A549 (cell line): ENCODE data around the gene LTF. TPM values are rescaled to one million over a fixed set of nuclear protein-coding genes. Genes with fewer than 3 reads are reported as not detected.

Source experiments
- ATAC-seq, 2 experiments: fragments of 200-7000 bp in 1 of 2; fragments of >200 bp in 1 of 2; cut with Nextera tagmentation in 1 of 2; cut with Tn5 transposase in 1 of 2; 3 replicates each; pipeline versions ENCODE4 v1.8.0 to v1.9.1; 2018 to 2020; ENCODE audit warnings: mild to moderate bottlenecking in 1 of 2, moderate library complexity in 1 of 2
- CTCF ChIA-PET: fragments of 300-600 bp; sonication (Branson Sonifier 250); formaldehyde crosslinking; extraction: SDS; loops from one replicate; lab custom pipeline; 2021; ENCODE audit warnings: antibody characterized with exemption, inconsistent platforms; lab: Yijun Ruan, JAX
- POLR2A ChIA-PET: fragments of 350-600 bp; formaldehyde crosslinking; extraction: SDS; loops from one replicate; lab custom pipeline; 2021; ENCODE audit warnings: antibody characterized with exemption, inconsistent platforms; lab: Yijun Ruan, JAX
- DNase-seq, 2 experiments: peaks; one replicate each; pipeline versions ENCODE4 v3.0.0 to v3.0.0-alpha.2; 2011 to 2016; ENCODE audit warnings: low read depth in 1 of 2, low spot score in 1 of 2
- FAIRE-seq: peaks from 2 replicates; lab custom pipeline; 2011; peaks lifted over from hg19 to GRCh38; lab: Jason Lieb, UNC
- H3K27ac ChIP-seq, 2 experiments: fragments of >200 bp; sonication (Bioruptor Twin); formaldehyde crosslinking; 3 replicates each; pipeline ENCODE4 v1.5.1; 2016 to 2017
- H3K4me1 ChIP-seq: fragments of >200 bp; sonication (Bioruptor Twin); formaldehyde crosslinking; 3 replicates; pipeline ENCODE4 v1.6.1; 2016
- H3K4me2 ChIP-seq: fragments of >200 bp; sonication (Bioruptor Twin); formaldehyde crosslinking; 3 replicates; pipeline ENCODE4 v1.6.1; 2016
- H3K4me3 ChIP-seq: fragments of >200 bp; sonication (Bioruptor Twin); formaldehyde crosslinking; 3 replicates; pipeline ENCODE4 v1.5.1; 2016
- H3K9me3 ChIP-seq: fragments of >200 bp; sonication (Bioruptor Twin); formaldehyde crosslinking; 3 replicates; pipeline ENCODE4 v1.6.1; 2016
- CBX8 ChIP-seq: fragments of 200-600 bp; sonication (generic); IDR thresholded peaks from 2 replicates; pipeline ENCODE4 v1.6.1; 2016
- EP300 ChIP-seq, 2 experiments: fragments of >200 bp; sonication (Bioruptor Twin); formaldehyde crosslinking; IDR thresholded peaks; 2 replicates in 1 of 2; 3 replicates in 1 of 2; pipeline ENCODE4 v1.6.1; 2016 to 2017
- FOSB ChIP-seq: fragments of 250-450 bp; sonication (Bioruptor Pico); IDR thresholded peaks from 2 replicates; pipeline ENCODE4 v1.5.0; 2020; ENCODE audit warnings: mild to moderate bottlenecking, moderate library complexity
- FOSL2 ChIP-seq, 2 experiments: fragments of 450-650 bp in 1 of 2; fragments of >200 bp in 1 of 2; sonication (Bioruptor Twin) in 1 of 2; formaldehyde crosslinking; IDR thresholded peaks; 2 replicates each; pipeline versions ENCODE4 v1.5.0 to v1.6.1; 2016 to 2020; ENCODE audit warnings: mild to moderate bottlenecking in 1 of 2, moderate library complexity in 1 of 2
- HDAC2 ChIP-seq: fragments of 200-600 bp; sonication (generic); IDR thresholded peaks from 2 replicates; pipeline ENCODE4 v1.6.1; 2016
- HEYL ChIP-seq: fragments of 250-450 bp; sonication (Bioruptor Pico); IDR thresholded peaks from 2 replicates; pipeline ENCODE4 v1.8.0; 2021; ENCODE audit warnings: mild to moderate bottlenecking, moderate library complexity
- HOXA7 ChIP-seq: fragments of 250-450 bp; sonication (Bioruptor Pico); IDR thresholded peaks from 2 replicates; pipeline ENCODE4 v1.5.0; 2020; ENCODE audit warnings: mild to moderate bottlenecking, moderate library complexity
- HOXB13 ChIP-seq: fragments of 250-450 bp; sonication (Bioruptor Pico); IDR thresholded peaks from 2 replicates; pipeline ENCODE4 v1.5.0; 2020; ENCODE audit warnings: low read depth, mild to moderate bottlenecking, moderate library complexity
- KDM1A ChIP-seq: fragments of 200-600 bp; sonication (generic); IDR thresholded peaks from 2 replicates; pipeline ENCODE4 v1.6.1; 2016; ENCODE audit warnings: low read depth, mild to moderate bottlenecking
- MAFK ChIP-seq: fragments of 450-650 bp; IDR thresholded peaks from 2 replicates; pipeline ENCODE4 v1.6.1; 2014; ENCODE audit not compliant: partially characterized antibody
- MAZ ChIP-seq: fragments of 150-350 bp; IDR thresholded peaks from 2 replicates; pipeline ENCODE4 v1.6.1; 2014; ENCODE audit warnings: antibody characterized with exemption, low read depth, low read length, borderline replicate concordance
- MYC ChIP-seq: IDR thresholded peaks from 2 replicates; pipeline ENCODE4 v1.6.1; 2012; ENCODE audit warnings: mild to moderate bottlenecking, inconsistent platforms, low read length, improper control_type of control experiment, borderline replicate concordance
- SMC3 ChIP-seq: fragments of >200 bp; sonication (Bioruptor Twin); formaldehyde crosslinking; IDR thresholded peaks from 3 replicates; pipeline ENCODE4 v1.6.1; 2018; ENCODE audit warnings: inconsistent platforms
- TP53 ChIP-seq: fragments of 250-450 bp; sonication (Bioruptor Pico); IDR thresholded peaks from 2 replicates; pipeline ENCODE4 v1.5.0; 2021; ENCODE audit warnings: mild to moderate bottlenecking, moderate library complexity
- ZC3H11A ChIP-seq: fragments of 450-650 bp; IDR thresholded peaks from 2 replicates; pipeline ENCODE4 v1.6.1; 2014; ENCODE audit warnings: antibody characterized with exemption, mild to moderate bottlenecking
- ZFP36 ChIP-seq: fragments of 450-650 bp; IDR thresholded peaks from 2 replicates; pipeline ENCODE4 v1.6.1; 2014; ENCODE audit warnings: borderline replicate concordance; ENCODE audit not compliant: partially characterized antibody
- ZNF302 ChIP-seq: fragments of 250-450 bp; sonication (Bioruptor Pico); IDR thresholded peaks from 2 replicates; pipeline ENCODE4 v1.9.0; 2021; ENCODE audit warnings: inconsistent platforms, mild to moderate bottlenecking, moderate library complexity
- ZSCAN20 ChIP-seq: fragments of 250-450 bp; sonication (Bioruptor Pico); IDR thresholded peaks from 2 replicates; pipeline ENCODE4 v1.8.0; 2022; ENCODE audit warnings: mild to moderate bottlenecking, moderate library complexity
- WGBS: methylation state at CpG from one replicate; pipeline ENCODE4 v1.1.6; 2017; ENCODE audit errors: missing lambda C conversion rate; 5-methylcytosine and 5-hydroxymethylcytosine counted together
- polyA plus RNA-seq, 4 experiments: library from polyadenylated mRNA; depleted of rRNA in 3 of 4; stranded (reverse); fragments of >200 nt; fragmentation: RNase III in 1 of 4; extraction: RNeasy Plus Mini Kit Qiagen cat#74134 plus additional on column Dnase treatment in 1 of 4; gene quantifications; 2 replicates in 3 of 4; 3 replicates in 1 of 4; pipeline ENCODE4 v1.2.3, GENCODE V29; 2011 to 2017
- TF ChIP-seq, protein P1 (sequence below): IDR thresholded peaks from 2 replicates; pipeline ENCODE4 v1.6.1; 2012
- TF ChIP-seq, protein P2 (sequence below): fragments of >200 bp; sonication (Bioruptor Twin); formaldehyde crosslinking; IDR thresholded peaks from 2 replicates; pipeline ENCODE4 v1.6.1; 2016
- TF ChIP-seq, protein P3 (sequence below): fragments of 150-350 bp; IDR thresholded peaks from 2 replicates; pipeline ENCODE4 v1.6.1; 2014; ENCODE audit warnings: low read depth, mild to moderate bottlenecking, low read length

LTF gene
- polyA plus RNA-seq, 2 of the 4 experiments (the other 2 are of a cell fraction) = not detected

DNA sequence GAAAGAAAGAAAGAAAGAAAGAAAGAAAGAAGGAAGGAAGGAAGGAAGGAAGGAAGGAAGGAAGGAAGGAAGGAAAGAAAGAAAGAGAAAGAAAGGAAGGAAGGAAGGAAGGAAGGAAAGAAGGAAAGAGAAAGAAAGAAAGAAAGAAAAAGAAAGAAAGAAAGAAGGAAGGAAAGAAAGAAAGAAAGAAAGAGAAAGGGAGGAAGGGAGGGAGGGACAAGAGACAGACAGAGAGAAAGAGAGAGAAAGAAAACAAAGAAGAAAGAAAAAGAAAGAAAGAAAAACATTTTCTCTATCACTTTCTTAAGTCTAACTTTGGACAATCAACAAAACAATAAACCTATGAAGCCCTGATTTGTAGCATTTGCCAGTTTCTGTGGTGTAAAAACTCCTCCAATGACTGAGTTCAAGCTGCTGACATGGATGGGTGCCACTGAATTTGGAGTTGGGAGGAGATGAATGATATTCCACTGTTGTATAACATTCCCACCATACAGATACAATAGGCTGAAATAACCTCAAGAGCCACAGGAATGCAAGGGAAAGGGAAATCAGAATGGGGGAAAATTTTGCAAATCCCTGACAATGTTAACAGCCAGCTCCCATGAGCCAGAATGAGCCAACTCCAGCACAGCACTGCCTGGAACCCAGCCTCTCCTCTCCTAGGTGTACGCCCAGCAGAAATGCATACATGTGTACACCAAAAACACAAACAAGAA is 18.1 kb upstream of the LTF start:
- no peak for ATAC-seq
- CTCF ChIA-PET = interaction anchor here (1.7 kb wide), 1 partner anchor 147 kb away, joined by 6 read pairs; no protein-coding TSS in a partner anchor
- Histone ChIP-seq H3K4me3 (no peak overlapping the region), H3K9me3 (no peaks in the 10 kb centered on the region), H3K27ac (no peak overlapping the region), H3K4me1 (no peaks in the 10 kb centered on the region), H3K4me2 (no peak overlapping the region)
- WGBS = 62% methylated on average over 1 of the region's 1 CpG
- POLR2A ChIA-PET = no interaction called here
- DNase-seq = no peak
- TF ChIP-seq, protein P1, sequence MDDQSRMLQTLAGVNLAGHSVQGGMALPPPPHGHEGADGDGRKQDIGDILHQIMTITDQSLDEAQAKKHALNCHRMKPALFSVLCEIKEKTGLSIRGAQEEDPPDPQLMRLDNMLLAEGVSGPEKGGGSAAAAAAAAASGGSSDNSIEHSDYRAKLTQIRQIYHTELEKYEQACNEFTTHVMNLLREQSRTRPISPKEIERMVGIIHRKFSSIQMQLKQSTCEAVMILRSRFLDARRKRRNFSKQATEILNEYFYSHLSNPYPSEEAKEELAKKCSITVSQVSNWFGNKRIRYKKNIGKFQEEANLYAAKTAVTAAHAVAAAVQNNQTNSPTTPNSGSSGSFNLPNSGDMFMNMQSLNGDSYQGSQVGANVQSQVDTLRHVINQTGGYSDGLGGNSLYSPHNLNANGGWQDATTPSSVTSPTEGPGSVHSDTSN = no peak
- TF ChIP-seq, protein P2, sequence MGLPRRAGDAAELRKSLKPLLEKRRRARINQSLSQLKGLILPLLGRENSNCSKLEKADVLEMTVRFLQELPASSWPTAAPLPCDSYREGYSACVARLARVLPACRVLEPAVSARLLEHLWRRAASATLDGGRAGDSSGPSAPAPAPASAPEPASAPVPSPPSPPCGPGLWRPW = no peak
- TF ChIP-seq ZNF302 (no peak), SMC3 (no peak), MYC (no peak), MAFK (no peak), FOSB (no peak), FOSL2 (IDR thresholded peaks at IDR 0.05) (no peak), FOSL2 (CRISPR knock-in tag; IDR thresholded peaks at IDR 0.05) (no peak), MAZ (no peak), CBX8 (no peak), HOXA7 (CRISPR knock-in tag) (no peak), ZC3H11A (no peak), ZSCAN20 (no peak), KDM1A (no peak), HDAC2 (no peak), ZFP36 (no peak)
- TF ChIP-seq, protein P3, sequence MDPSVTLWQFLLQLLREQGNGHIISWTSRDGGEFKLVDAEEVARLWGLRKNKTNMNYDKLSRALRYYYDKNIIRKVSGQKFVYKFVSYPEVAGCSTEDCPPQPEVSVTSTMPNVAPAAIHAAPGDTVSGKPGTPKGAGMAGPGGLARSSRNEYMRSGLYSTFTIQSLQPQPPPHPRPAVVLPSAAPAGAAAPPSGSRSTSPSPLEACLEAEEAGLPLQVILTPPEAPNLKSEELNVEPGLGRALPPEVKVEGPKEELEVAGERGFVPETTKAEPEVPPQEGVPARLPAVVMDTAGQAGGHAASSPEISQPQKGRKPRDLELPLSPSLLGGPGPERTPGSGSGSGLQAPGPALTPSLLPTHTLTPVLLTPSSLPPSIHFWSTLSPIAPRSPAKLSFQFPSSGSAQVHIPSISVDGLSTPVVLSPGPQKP = no peak
- no peak for FAIRE-seq

DNA sequence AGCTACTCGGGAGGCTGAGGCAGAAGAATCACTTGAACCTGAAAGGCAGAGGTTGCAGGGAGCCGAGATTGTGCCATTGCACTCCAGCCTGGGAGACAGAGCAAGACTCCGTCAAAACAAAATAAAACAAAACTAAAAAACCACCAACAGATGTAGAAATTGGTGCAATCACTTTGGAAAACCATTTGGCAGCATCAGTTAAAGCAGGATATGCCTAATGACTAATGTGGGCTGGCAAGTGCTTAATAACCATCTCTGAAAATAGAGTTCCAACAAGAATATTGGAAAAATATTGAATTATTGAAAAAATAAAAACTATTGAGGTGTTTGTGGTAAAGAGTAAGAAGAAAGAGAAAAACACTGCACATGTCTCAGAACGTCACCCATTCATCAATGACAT is 16.9 kb upstream of the LTF start:
- ChIA-PET POLR2A (no interaction called here), CTCF (interaction anchor here (0.6 to 1.8 kb wide), 2 partner anchors 8 to 994 kb away, joined by 3 to 11 read pairs; no protein-coding TSS in a partner anchor)
- no peak overlapping the region for H3K27ac ChIP-seq
- no peaks in the 10 kb centered on the region for H3K4me1 ChIP-seq
- H3K4me2 ChIP-seq = no peak overlapping the region
- ATAC-seq (no peak), FAIRE-seq (no peak), DNase-seq (no peak)
- 38% methylated on average over 4 of the region's 4 CpGs for WGBS
- TF ChIP-seq TP53 (CRISPR knock-in tag) = no peak
- TF ChIP-seq HOXB13 = no peak
- no peak for TF ChIP-seq HEYL (CRISPR knock-in tag)
- TF ChIP-seq, protein P1 = no peak
- TF ChIP-seq EP300 (IDR thresholded peaks at IDR 0.05) = no peak
- TF ChIP-seq CBX8 = no peak
- no peak for TF ChIP-seq MAZ
- H3K9me3 ChIP-seq = no peaks in the 10 kb centered on the region
- no peak overlapping the region for H3K4me3 ChIP-seq
